A549 (cell line): ENCODE measurements around the gene PNPLA7. TPM values are rescaled to one million over a fixed set of nuclear protein-coding genes. Genes with fewer than 3 reads are reported as not detected.
"Not testable (repeated sequence)": the region's sequence is repeated elsewhere in the genome, so short reads cannot be mapped to it uniquely, and the experiment has no call there.

ENCODE experiments used
- ATAC-seq, 2 experiments: fragments of 200-7000 bp in 1 of 2; fragments of >200 bp in 1 of 2; cut with Nextera tagmentation in 1 of 2; cut with Tn5 transposase in 1 of 2; 3 replicates each; pipeline versions ENCODE4 v1.8.0 to v1.9.1; 2018 to 2020; ENCODE audit warnings: mild to moderate bottlenecking in 1 of 2, moderate library complexity in 1 of 2
- CTCF ChIA-PET: fragments of 300-600 bp; sonication (Branson Sonifier 250); formaldehyde crosslinking; extraction: SDS; loops from one replicate; lab custom pipeline; 2021; ENCODE audit warnings: antibody characterized with exemption, inconsistent platforms; lab: Yijun Ruan, JAX
- POLR2A ChIA-PET: fragments of 350-600 bp; formaldehyde crosslinking; extraction: SDS; loops from one replicate; lab custom pipeline; 2021; ENCODE audit warnings: antibody characterized with exemption, inconsistent platforms; lab: Yijun Ruan, JAX
- DNase-seq, 2 experiments: peaks; one replicate each; pipeline versions ENCODE4 v3.0.0 to v3.0.0-alpha.2; 2011 to 2016; ENCODE audit warnings: low read depth in 1 of 2, low spot score in 1 of 2
- FAIRE-seq: peaks from 2 replicates; lab custom pipeline; 2011; peaks lifted over from hg19 to GRCh38; lab: Jason Lieb, UNC
- H3K27ac ChIP-seq, 2 experiments: fragments of >200 bp; sonication (Bioruptor Twin); formaldehyde crosslinking; 3 replicates each; pipeline ENCODE4 v1.5.1; 2016 to 2017
- H3K4me1 ChIP-seq: fragments of >200 bp; sonication (Bioruptor Twin); formaldehyde crosslinking; 3 replicates; pipeline ENCODE4 v1.6.1; 2016
- H3K4me2 ChIP-seq: fragments of >200 bp; sonication (Bioruptor Twin); formaldehyde crosslinking; 3 replicates; pipeline ENCODE4 v1.6.1; 2016
- H3K4me3 ChIP-seq: fragments of >200 bp; sonication (Bioruptor Twin); formaldehyde crosslinking; 3 replicates; pipeline ENCODE4 v1.5.1; 2016
- H3K9me3 ChIP-seq: fragments of >200 bp; sonication (Bioruptor Twin); formaldehyde crosslinking; 3 replicates; pipeline ENCODE4 v1.6.1; 2016
- BHLHE40 ChIP-seq: IDR thresholded peaks from 2 replicates; pipeline ENCODE4 v1.6.1; 2012; ENCODE audit warnings: low read depth, low read length, inconsistent platforms
- CHD2 ChIP-seq: fragments of 150-350 bp; IDR thresholded peaks from 2 replicates; pipeline ENCODE4 v1.6.1; 2014; ENCODE audit warnings: low read length; ENCODE audit not compliant: partially characterized antibody
- CHD4 ChIP-seq: fragments of 200-600 bp; sonication (generic); IDR thresholded peaks from 2 replicates; pipeline ENCODE4 v1.6.1; 2016; ENCODE audit warnings: antibody characterized with exemption, mild to moderate bottlenecking, borderline replicate concordance
- EP300 ChIP-seq, 2 experiments: fragments of >200 bp; sonication (Bioruptor Twin); formaldehyde crosslinking; IDR thresholded peaks; 2 replicates in 1 of 2; 3 replicates in 1 of 2; pipeline ENCODE4 v1.6.1; 2016 to 2017
- FOSL2 ChIP-seq, 2 experiments: fragments of 450-650 bp in 1 of 2; fragments of >200 bp in 1 of 2; sonication (Bioruptor Twin) in 1 of 2; formaldehyde crosslinking; IDR thresholded peaks; 2 replicates each; pipeline versions ENCODE4 v1.5.0 to v1.6.1; 2016 to 2020; ENCODE audit warnings: mild to moderate bottlenecking in 1 of 2, moderate library complexity in 1 of 2
- GATA3 ChIP-seq: IDR thresholded peaks from 2 replicates; pipeline ENCODE4 v1.6.1; 2012; ENCODE audit warnings: borderline replicate concordance
- JUN ChIP-seq, 2 experiments: fragments of >200 bp; sonication (Bioruptor Twin); formaldehyde crosslinking; IDR thresholded peaks; 2 replicates in 1 of 2; 3 replicates in 1 of 2; pipeline ENCODE4 v1.6.1; 2016 to 2017
- JUNB ChIP-seq: fragments of >200 bp; sonication (Bioruptor Twin); formaldehyde crosslinking; IDR thresholded peaks from 2 replicates; pipeline ENCODE4 v1.6.1; 2016
- MAFK ChIP-seq: fragments of 450-650 bp; IDR thresholded peaks from 2 replicates; pipeline ENCODE4 v1.6.1; 2014; ENCODE audit not compliant: partially characterized antibody
- MAZ ChIP-seq: fragments of 150-350 bp; IDR thresholded peaks from 2 replicates; pipeline ENCODE4 v1.6.1; 2014; ENCODE audit warnings: antibody characterized with exemption, low read depth, low read length, borderline replicate concordance
- NR3C1 ChIP-seq: fragments of >200 bp; sonication (Bioruptor Twin); formaldehyde crosslinking; IDR thresholded peaks from 3 replicates; pipeline ENCODE4 v1.6.1; 2017
- PHF8 ChIP-seq: fragments of 200-600 bp; sonication (generic); IDR thresholded peaks from 2 replicates; pipeline ENCODE4 v1.6.1; 2016; ENCODE audit warnings: low read depth, mild to moderate bottlenecking, antibody characterized with exemption, moderate library complexity, borderline replicate concordance
- RARB ChIP-seq: fragments of 250-450 bp; sonication (Bioruptor Pico); IDR thresholded peaks from 2 replicates; pipeline ENCODE4 v1.8.0; 2021; ENCODE audit warnings: mild to moderate bottlenecking, moderate library complexity
- REST ChIP-seq: fragments of 200-600 bp; sonication (generic); IDR thresholded peaks from 2 replicates; pipeline ENCODE4 v1.6.1; 2016; ENCODE audit warnings: antibody characterized with exemption, mild to moderate bottlenecking, moderate library complexity
- RFX5 ChIP-seq: fragments of 450-650 bp; IDR thresholded peaks from 2 replicates; pipeline ENCODE4 v1.7.1; 2014; ENCODE audit warnings: antibody characterized with exemption, mild to moderate bottlenecking, moderate library complexity
- SMC3 ChIP-seq: fragments of >200 bp; sonication (Bioruptor Twin); formaldehyde crosslinking; IDR thresholded peaks from 3 replicates; pipeline ENCODE4 v1.6.1; 2018; ENCODE audit warnings: inconsistent platforms
- SREBF2 ChIP-seq: fragments of 450-650 bp; IDR thresholded peaks from 2 replicates; pipeline ENCODE4 v1.6.1; 2014; ENCODE audit warnings: mild to moderate bottlenecking, moderate library complexity
- ZC3H11A ChIP-seq: fragments of 450-650 bp; IDR thresholded peaks from 2 replicates; pipeline ENCODE4 v1.6.1; 2014; ENCODE audit warnings: antibody characterized with exemption, mild to moderate bottlenecking
- ZNF302 ChIP-seq: fragments of 250-450 bp; sonication (Bioruptor Pico); IDR thresholded peaks from 2 replicates; pipeline ENCODE4 v1.9.0; 2021; ENCODE audit warnings: inconsistent platforms, mild to moderate bottlenecking, moderate library complexity
- whole genome bisulfite sequencing: methylation state at CpG from one replicate; pipeline ENCODE4 v1.1.6; 2017; ENCODE audit errors: missing lambda C conversion rate; 5-methylcytosine and 5-hydroxymethylcytosine counted together
- polyA plus RNA-seq, 4 experiments: library from polyadenylated mRNA; depleted of rRNA in 3 of 4; stranded (reverse); fragments of >200 nt; fragmentation: RNase III in 1 of 4; extraction: RNeasy Plus Mini Kit Qiagen cat#74134 plus additional on column Dnase treatment in 1 of 4; gene quantifications; 2 replicates in 3 of 4; 3 replicates in 1 of 4; pipeline ENCODE4 v1.2.3, GENCODE V29; 2011 to 2017
- TF ChIP-seq, protein P1 (sequence below): fragments of 450-650 bp; IDR thresholded peaks from 2 replicates; pipeline ENCODE4 v1.6.1; 2014; ENCODE audit warnings: antibody characterized with exemption
- TF ChIP-seq, protein P2 (sequence below): fragments of >200 bp; sonication (Bioruptor Twin); formaldehyde crosslinking; IDR thresholded peaks from 2 replicates; pipeline ENCODE4 v1.6.1; 2016
- TF ChIP-seq, protein P3 (sequence below): IDR thresholded peaks from 2 replicates; pipeline ENCODE4 v1.6.1; 2012; ENCODE audit warnings: low read depth, borderline replicate concordance

The PNPLA7 gene
- polyA plus RNA-seq, 2 of the 4 experiments (the other 2 are of a cell fraction), result 0.31 to 1.1 TPM

DNA sequence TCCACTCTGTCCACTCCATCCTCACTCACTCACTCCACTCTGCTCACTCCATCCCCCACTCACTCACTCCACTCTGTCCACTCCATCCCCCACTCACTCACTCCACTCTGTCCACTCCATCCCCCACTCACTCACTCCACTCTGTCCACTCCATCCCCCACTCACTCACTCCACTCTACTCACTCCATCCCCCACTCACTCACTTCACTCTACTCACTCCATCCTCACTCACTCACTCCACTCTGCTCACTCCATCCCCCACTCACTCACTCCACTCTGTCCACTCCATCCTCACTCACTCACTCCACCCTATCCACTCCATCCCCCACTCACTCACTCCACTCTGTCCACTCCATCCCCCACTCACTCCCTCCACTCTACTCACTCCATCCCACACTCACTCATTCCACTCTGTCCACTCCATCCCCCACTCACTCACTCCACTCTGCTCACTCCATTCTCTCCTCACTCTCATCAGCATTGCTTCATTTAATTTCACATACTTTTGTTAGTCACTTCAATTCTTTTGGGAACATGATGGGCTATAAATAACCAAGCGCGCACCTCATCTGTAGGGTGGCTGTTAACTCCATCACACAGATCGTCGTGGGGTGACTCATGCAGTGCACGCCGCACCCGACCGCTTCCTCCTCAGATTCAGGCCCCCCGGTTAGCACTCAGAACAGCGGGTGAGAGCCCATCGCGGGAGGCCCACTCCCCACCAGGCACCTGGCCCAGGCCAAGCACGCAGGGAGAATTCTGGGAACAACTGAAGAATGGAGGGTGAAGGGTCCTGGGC is 31.3 kb downstream of the PNPLA7 start:
- H3K4me3 ChIP-seq, FAIRE-seq, POLR2A ChIA-PET, H3K27ac ChIP-seq, H3K4me2 ChIP-seq, CTCF ChIA-PET, H3K4me1 ChIP-seq, H3K9me3 ChIP-seq, ATAC-seq, DNase-seq: not testable (repeated sequence)
- 91% methylated on average over 13 of the region's 13 CpGs for WGBS

GRCh38 chr9:137516144-137516917 is 33.9 kb downstream of the PNPLA7 start:
- no peak for DNase-seq
- H3K4me2 ChIP-seq, result no peak overlapping the region
- H3K27ac ChIP-seq, result no peak overlapping the region
- no peaks in the 10 kb centered on the region for H3K4me1 ChIP-seq
- H3K9me3 ChIP-seq, result no peaks in the 10 kb centered on the region
- no peak for TF ChIP-seq ZNF302 (CRISPR knock-in tag)
- TF ChIP-seq BHLHE40, result no peak
- no peak for TF ChIP-seq FOSL2 (IDR thresholded peaks at IDR 0.05)
- no peak for TF ChIP-seq FOSL2 (CRISPR knock-in tag; IDR thresholded peaks at IDR 0.05)
- no peak for TF ChIP-seq SREBF2
- TF ChIP-seq MAFK, result no peak
- TF ChIP-seq RARB (CRISPR knock-in tag), result no peak
- TF ChIP-seq JUN (IDR thresholded peaks at IDR 0.05), result no peak
- TF ChIP-seq JUNB, result no peak
- TF ChIP-seq EP300 (IDR thresholded peaks at IDR 0.05), result no peak
- TF ChIP-seq, protein P1, sequence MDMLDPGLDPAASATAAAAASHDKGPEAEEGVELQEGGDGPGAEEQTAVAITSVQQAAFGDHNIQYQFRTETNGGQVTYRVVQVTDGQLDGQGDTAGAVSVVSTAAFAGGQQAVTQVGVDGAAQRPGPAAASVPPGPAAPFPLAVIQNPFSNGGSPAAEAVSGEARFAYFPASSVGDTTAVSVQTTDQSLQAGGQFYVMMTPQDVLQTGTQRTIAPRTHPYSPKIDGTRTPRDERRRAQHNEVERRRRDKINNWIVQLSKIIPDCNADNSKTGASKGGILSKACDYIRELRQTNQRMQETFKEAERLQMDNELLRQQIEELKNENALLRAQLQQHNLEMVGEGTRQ, result no peak
- no peak for TF ChIP-seq RFX5
- TF ChIP-seq ZC3H11A, result no peak
- TF ChIP-seq PHF8, result no peak
- no peak for TF ChIP-seq REST
- 68% methylated on average over 10 of the region's 10 CpGs for WGBS
- peak; percentile 62 to 68 for ATAC-seq
- no peak for FAIRE-seq
- ChIA-PET CTCF (no interaction called here), POLR2A (no interaction called here)
- H3K4me3 ChIP-seq, result no peak overlapping the region

GRCh38 chr9:137515338-137515724 is 34.9 kb downstream of the PNPLA7 start:
- ATAC-seq (peak; percentile 37 to 44; a peak in 5 of 6 replicates), FAIRE-seq (no peak), DNase-seq (no peak)
- Histone ChIP-seq H3K4me3 (no peak overlapping the region), H3K9me3 (no peaks in the 10 kb centered on the region), H3K27ac (no peak overlapping the region), H3K4me2 (no peak overlapping the region), H3K4me1 (no peaks in the 10 kb centered on the region)
- ChIA-PET CTCF (no interaction called here), POLR2A (no interaction called here)
- WGBS, result 84% methylated on average over 18 of the region's 23 CpGs
- TF ChIP-seq CHD4, result no peak
- TF ChIP-seq, protein P2, sequence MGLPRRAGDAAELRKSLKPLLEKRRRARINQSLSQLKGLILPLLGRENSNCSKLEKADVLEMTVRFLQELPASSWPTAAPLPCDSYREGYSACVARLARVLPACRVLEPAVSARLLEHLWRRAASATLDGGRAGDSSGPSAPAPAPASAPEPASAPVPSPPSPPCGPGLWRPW, result no peak
- no peak for TF ChIP-seq REST
- no peak for TF ChIP-seq FOSL2 (IDR thresholded peaks at IDR 0.05)
- TF ChIP-seq FOSL2 (CRISPR knock-in tag; IDR thresholded peaks at IDR 0.05), result no peak
- no peak for TF ChIP-seq CHD2
- TF ChIP-seq GATA3, result no peak
- TF ChIP-seq BHLHE40, result no peak
- TF ChIP-seq NR3C1, result no peak
- TF ChIP-seq SMC3, result no peak
- TF ChIP-seq SREBF2, result no peak
- TF ChIP-seq MAZ, result no peak
- TF ChIP-seq JUNB, result no peak
- TF ChIP-seq, protein P3, sequence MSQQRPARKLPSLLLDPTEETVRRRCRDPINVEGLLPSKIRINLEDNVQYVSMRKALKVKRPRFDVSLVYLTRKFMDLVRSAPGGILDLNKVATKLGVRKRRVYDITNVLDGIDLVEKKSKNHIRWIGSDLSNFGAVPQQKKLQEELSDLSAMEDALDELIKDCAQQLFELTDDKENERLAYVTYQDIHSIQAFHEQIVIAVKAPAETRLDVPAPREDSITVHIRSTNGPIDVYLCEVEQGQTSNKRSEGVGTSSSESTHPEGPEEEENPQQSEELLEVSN, result no peak
